Myocyte (in vitro differentiated cells): Measurements from ENCODE around the gene NDUFAF3. TPM values are rescaled to one million over a fixed set of nuclear protein-coding genes. Genes with fewer than 3 reads are reported as not detected.

Experiments
- DNase-seq: peaks from one replicate; pipeline ENCODE4 v3.0.0-alpha.2; 2012; ENCODE audit warnings: low read depth
- total RNA-seq: library from RNA; depleted of rRNA; stranded (reverse); fragments of >200 nt; gene quantifications from 2 replicates; pipeline ENCODE4 v1.2.3, GENCODE V29; 2014

NDUFAF3 gene
- total RNA-seq, 1 donor from 2014 or later: 185 TPM

GRCh38 chr3:49017229-49017970 is 4.5 kb upstream of the NDUFAF3 start:
- DNase-seq: peak; percentile 55

GRCh38 chr3:49017971-49018706 is 3.8 kb upstream of the NDUFAF3 start, which contains the start of gene DALRD3:
TSS of gene DALRD3 (minus strand) at chr3:49018580. CDS start at chr3:49018564, 16 bp downstream.
- peak; percentile 75 for DNase-seq

GRCh38 chr3:49018707-49019006 is 3.3 kb upstream of the NDUFAF3 start:
- DNase-seq: no peak

- DNase-seq: no peak
These were observed 2.0 kb upstream of the NDUFAF3 start for GRCh38 chr3:49019941-49020329.

GRCh38 chr3:49020330-49021212 is 1.4 kb upstream of the NDUFAF3 start:
- DNase-seq: peak; percentile 62

GRCh38 chr3:49021213-49021812 is 608 bp upstream of the NDUFAF3 start:
- peak; percentile 99 for DNase-seq

- no peak for DNase-seq
These were observed 809 bp downstream of the NDUFAF3 start for GRCh38 chr3:49022688-49023171.

- no peak for DNase-seq
These were observed 1.9 kb downstream of the NDUFAF3 start for GRCh38 chr3:49023775-49024174.

- no peak for DNase-seq
These were observed 2.5 kb downstream of the NDUFAF3 start for GRCh38 chr3:49024449-49024848.

GRCh38 chr3:49025005-49025792 is 3.3 kb downstream of the NDUFAF3 start:
- DNase-seq: peak; percentile 75

GRCh38 chr3:49025793-49026520 is 4.0 kb downstream of the NDUFAF3 start:
- no peak for DNase-seq

- peak; percentile 70 for DNase-seq
These were observed 4.6 kb downstream of the NDUFAF3 start for GRCh38 chr3:49026536-49026935.

GRCh38 chr3:49027634-49028033 is 5.7 kb downstream of the NDUFAF3 start:
- no peak for DNase-seq

GRCh38 chr3:49028298-49028672 is 6.4 kb downstream of the NDUFAF3 start:
- no peak for DNase-seq

GRCh38 chr3:49028673-49029562 is 7.0 kb downstream of the NDUFAF3 start, which contains the start of gene IMPDH2:
TSS of gene IMPDH2 (minus strand) at chr3:49029398. CDS start at chr3:49029350, 48 bp downstream.
- peak; percentile 92 for DNase-seq

GRCh38 chr3:49029563-49029884 is 7.6 kb downstream of the NDUFAF3 start:
- no peak for DNase-seq

- DNase-seq: no peak
These were observed 8.4 kb downstream of the NDUFAF3 start for GRCh38 chr3:49030321-49030720.

- no peak for DNase-seq
These were observed 10.9 kb downstream of the NDUFAF3 start for GRCh38 chr3:49032646-49033304.
